Measurements from ENCODE around the gene PPIL6.

PPIL6 gene

GRCh38 chr6:109360281-109360680 lies 80.1 kb downstream of the PPIL6 start:
- no peak for DNase-seq

GRCh38 chr6:109359248-109359647 lies 81.2 kb downstream of the PPIL6 start:
- no peak for DNase-seq

GRCh38 chr6:109358204-109358603 lies 82.2 kb downstream of the PPIL6 start:
- no peak for DNase-seq

- DNase-seq, result no peak
These were observed 84.2 kb downstream of the PPIL6 start for GRCh38 chr6:109356237-109356636.

- DNase-seq, result no peak
These were observed 88.9 kb downstream of the PPIL6 start for GRCh38 chr6:109351231-109352130.

- DNase-seq, result no peak
These were observed 90.9 kb downstream of the PPIL6 start for GRCh38 chr6:109349419-109349987.

- no peak for DNase-seq
These were observed 92.2 kb downstream of the PPIL6 start for GRCh38 chr6:109348226-109348625.

- no peak for DNase-seq
These were observed 92.6 kb downstream of the PPIL6 start for GRCh38 chr6:109347779-109348178.

GRCh38 chr6:109345986-109346385 lies 94.4 kb downstream of the PPIL6 start:
- DNase-seq, result no peak

GRCh38 chr6:109344226-109344625 lies 96.2 kb downstream of the PPIL6 start:
- DNase-seq, result no peak

GRCh38 chr6:109343518-109343917 lies 96.9 kb downstream of the PPIL6 start:
- DNase-seq, result no peak

- DNase-seq, result no peak
These were observed 97.5 kb downstream of the PPIL6 start for GRCh38 chr6:109342911-109343310.

GRCh38 chr6:109342506-109342905 lies 97.9 kb downstream of the PPIL6 start:
- DNase-seq, result no peak

- no peak for DNase-seq
These were observed 99.6 kb downstream of the PPIL6 start for GRCh38 chr6:109340811-109341210.
